Measurements from ENCODE around the gene SEMA6B. TPM values are rescaled to one million over a fixed set of nuclear protein-coding genes. Genes with fewer than 3 reads are reported as not detected.

SEMA6B gene
- total RNA-seq, 4 donors from 2014 or later, result 3.7 to 22.5 (median 14.2) TPM

DNA sequence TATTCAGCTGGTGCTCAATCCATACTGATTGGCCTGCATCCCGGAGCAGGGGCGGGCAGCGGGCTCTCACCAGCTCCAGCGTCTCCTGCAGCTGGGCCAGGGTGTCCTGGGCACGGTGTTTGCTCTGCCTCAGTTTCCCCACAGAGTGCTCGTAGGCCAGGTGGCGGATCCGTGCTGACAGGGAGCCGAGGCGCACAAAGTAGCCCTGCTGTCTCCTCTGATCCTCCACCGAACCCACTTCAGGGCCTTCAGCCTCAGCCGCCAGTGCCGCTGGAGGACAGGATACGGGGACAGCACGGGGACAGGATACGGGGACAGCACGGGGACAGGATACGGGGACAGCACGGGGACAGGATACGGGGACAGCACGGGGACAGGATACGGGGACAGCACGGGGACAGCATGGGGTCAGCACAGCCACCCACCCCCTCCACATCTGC lies 33.9 kb downstream of the SEMA6B start:
- no peak overlapping the region for H3K27ac ChIP-seq (replicated peaks in 1 of 4)
- no peaks in the 10 kb centered on the region for H3K27me3 ChIP-seq
- peaks cover 0 to 4% (median 0%) of the 10 kb centered on the region in 4 donors for H3K36me3 ChIP-seq
- TF ChIP-seq EP300 (IDR thresholded peaks at IDR 0.05) (no peak), POLR2A (IDR thresholded peaks at IDR 0.05; ENCODE audit: low read depth) (no peak), POLR2AphosphoS5 (IDR thresholded peaks at IDR 0.05) (no peak)
- TF ChIP-seq, protein P1, sequence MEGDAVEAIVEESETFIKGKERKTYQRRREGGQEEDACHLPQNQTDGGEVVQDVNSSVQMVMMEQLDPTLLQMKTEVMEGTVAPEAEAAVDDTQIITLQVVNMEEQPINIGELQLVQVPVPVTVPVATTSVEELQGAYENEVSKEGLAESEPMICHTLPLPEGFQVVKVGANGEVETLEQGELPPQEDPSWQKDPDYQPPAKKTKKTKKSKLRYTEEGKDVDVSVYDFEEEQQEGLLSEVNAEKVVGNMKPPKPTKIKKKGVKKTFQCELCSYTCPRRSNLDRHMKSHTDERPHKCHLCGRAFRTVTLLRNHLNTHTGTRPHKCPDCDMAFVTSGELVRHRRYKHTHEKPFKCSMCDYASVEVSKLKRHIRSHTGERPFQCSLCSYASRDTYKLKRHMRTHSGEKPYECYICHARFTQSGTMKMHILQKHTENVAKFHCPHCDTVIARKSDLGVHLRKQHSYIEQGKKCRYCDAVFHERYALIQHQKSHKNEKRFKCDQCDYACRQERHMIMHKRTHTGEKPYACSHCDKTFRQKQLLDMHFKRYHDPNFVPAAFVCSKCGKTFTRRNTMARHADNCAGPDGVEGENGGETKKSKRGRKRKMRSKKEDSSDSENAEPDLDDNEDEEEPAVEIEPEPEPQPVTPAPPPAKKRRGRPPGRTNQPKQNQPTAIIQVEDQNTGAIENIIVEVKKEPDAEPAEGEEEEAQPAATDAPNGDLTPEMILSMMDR (IDR thresholded peaks at IDR 0.05), result no peak
- DNase-seq (ENCODE audit: extremely low spot score), result no peak
- intact Hi-C loops (cut with DNase I), result loop anchor here (5.0 kb wide), 1 partner anchor 258 kb away; no protein-coding TSS in a partner anchor
- H3K9me3 ChIP-seq, result no peaks in the 10 kb centered on the region
- H3K4me3 ChIP-seq, result no peak overlapping the region
- H3K4me1 ChIP-seq, result peaks cover 0 to 10% (median 5%) of the 10 kb centered on the region in 4 donors
- WGBS, result 81% methylated on average over 19 of the region's 23 CpGs

DNA sequence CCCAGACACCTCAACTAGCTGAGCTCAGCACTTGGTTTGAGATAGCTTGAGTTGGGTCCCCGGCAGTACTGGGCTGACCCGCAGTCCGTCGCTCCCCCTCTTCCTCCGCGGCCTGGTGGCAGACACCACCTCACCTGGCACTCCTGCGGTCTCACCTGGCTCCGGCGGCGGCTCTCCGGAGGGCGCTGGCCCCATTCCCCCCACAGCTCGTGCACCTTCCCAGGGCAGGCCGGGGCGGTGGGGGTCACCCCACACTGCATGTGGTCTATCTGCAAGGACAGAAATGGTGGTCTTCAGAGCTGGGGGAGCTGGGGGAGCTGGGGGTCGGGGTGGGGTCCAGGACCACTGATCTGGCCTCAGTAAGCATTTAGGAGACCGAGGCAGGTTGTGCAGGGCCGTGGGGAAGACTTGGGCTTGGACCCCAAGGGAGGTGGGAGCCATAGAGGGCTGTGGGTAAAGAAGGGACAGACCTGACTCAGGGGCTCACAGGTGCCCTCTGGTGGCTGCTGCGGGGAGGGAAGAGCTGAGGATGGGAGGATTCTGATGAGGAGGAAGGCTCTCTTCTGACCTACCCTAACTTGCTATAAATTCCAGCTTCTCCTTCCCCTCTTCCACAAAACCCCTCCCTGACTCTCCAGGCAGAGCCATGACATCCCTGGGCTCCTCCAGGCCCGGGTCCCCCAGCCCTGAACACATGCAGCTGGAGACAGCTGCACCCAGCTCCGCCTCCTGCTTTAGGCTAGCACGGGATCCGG lies 34.5 kb downstream of the SEMA6B start:
- no peak overlapping the region for H3K4me3 ChIP-seq
- no peaks in the 10 kb centered on the region for H3K27me3 ChIP-seq
- DNase-seq (ENCODE audit: extremely low spot score), result no peak
- no peaks in the 10 kb centered on the region for H3K9me3 ChIP-seq
- WGBS, result 72% methylated on average over 18 of the region's 23 CpGs
- H3K36me3 ChIP-seq, result peaks cover 0 to 4% (median 0%) of the 10 kb centered on the region in 4 donors
- intact Hi-C loops (cut with DNase I), result loop anchor here (5.0 kb wide), 1 partner anchor 258 kb away; no protein-coding TSS in a partner anchor
- peaks cover 2 to 16% (median 6%) of the 10 kb centered on the region in 4 donors for H3K4me1 ChIP-seq
- H3K27ac ChIP-seq (replicated peaks in 1 of 4), result no peak overlapping the region
- TF ChIP-seq POLR2A (IDR thresholded peaks at IDR 0.05; ENCODE audit: low read depth), result no peak
- no peak for TF ChIP-seq EP300 (IDR thresholded peaks at IDR 0.05)
- TF ChIP-seq, protein P1 (IDR thresholded peaks at IDR 0.05), result peak; percentile 63 to 88 (median 64)
- TF ChIP-seq POLR2AphosphoS5 (IDR thresholded peaks at IDR 0.05), result no peak

DNA sequence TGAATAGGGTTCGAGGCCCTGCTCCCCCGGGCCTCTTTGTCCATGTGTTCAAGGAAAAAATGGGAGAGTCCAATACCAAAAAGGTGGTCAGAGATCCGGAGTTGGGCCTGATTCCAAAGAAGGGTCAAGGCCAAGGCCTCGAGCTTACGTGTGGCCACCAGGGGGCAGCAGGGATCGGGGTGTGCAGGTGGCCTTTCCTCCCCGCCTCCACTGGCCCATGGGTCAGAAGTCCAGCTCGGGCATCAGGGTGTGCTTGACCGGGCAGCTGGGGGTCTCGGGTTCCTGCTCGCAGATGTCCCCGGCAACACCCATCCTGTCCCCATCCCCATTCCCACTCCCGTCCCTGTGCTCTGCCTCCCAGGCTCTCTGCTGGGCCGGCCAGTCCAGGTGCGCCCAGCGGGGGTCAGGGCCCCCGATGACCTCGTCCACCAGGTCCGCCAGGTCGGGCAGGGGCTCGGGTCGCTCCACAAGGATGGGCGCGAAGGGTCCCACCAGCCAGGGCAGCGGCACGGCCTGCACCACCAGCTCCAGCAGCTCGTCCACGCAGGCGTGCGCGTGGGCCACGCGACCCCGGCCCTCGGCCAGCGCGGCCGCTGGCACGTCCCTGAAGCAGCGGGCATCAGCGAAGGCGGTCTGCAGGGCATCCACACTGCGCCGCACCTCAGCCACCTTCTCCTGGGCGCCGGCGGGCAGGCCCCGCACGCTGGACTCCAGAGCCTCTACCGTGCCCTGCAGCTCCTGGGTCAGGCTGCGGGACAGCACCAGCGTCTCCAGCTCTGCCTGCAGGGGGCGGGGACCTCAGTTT lies 36.0 kb downstream of the SEMA6B start:
- no peak for DNase-seq (ENCODE audit: extremely low spot score)
- 35% methylated on average over 11 of the region's 53 CpGs for WGBS

DNA sequence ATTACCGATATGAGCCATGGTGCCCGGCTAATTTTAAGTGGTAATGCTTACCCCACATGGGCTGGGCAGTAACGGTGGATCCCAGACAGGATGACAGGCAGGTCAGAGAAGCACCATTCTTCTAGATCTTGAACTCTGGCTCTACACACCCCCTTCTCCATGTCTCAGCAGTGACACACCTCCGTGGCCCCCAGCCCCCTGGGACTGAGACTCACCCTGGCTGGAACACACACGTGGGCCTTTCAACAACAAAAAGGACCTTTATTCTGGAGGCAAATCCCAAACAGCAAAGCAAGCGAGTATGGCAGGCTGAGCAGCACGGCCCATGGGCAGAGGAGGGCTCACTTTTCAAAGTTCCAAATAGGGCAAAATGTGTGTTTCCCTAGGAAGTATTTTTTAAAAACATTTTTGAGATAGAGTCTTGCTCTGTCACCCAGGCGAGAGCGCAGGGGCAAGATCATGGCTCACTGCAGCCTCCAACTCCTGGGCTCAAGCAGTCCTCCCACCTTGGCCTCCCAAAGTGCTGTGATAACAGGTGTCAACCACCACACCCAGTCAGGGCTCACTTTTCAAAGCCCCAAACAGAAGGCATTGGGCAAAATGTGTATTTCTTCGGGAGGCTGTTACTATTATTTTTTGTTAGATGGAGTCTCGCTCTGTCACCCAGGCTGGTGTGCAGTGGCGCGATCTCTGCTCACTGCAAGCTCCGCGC lies 37.0 kb downstream of the SEMA6B start:
- no peak for DNase-seq (ENCODE audit: extremely low spot score)
- Histone ChIP-seq H3K9me3 (no peaks in the 10 kb centered on the region), H3K36me3 (no peaks in the 10 kb centered on the region), H3K27ac (replicated peaks in 1 of 4) (no peak overlapping the region), H3K4me1 (peaks cover 16 to 34% (median 29%) of the 10 kb centered on the region in 4 donors), H3K27me3 (no peaks in the 10 kb centered on the region), H3K4me3 (no peak overlapping the region)
- WGBS, result 92% methylated on average over 14 of the region's 15 CpGs
- TF ChIP-seq, protein P1 (IDR thresholded peaks at IDR 0.05), result no peak
- TF ChIP-seq POLR2A (IDR thresholded peaks at IDR 0.05; ENCODE audit: low read depth), result no peak
- TF ChIP-seq POLR2AphosphoS5 (IDR thresholded peaks at IDR 0.05), result no peak
- no peak for TF ChIP-seq EP300 (IDR thresholded peaks at IDR 0.05)
- intact Hi-C loops (cut with DNase I), result no loop called here

More for the DNA sequence above, 36.0 kb downstream of the SEMA6B start:
- intact Hi-C loops (cut with DNase I), result no loop called here
- no peaks in the 10 kb centered on the region for H3K27me3 ChIP-seq
- TF ChIP-seq POLR2AphosphoS5 (IDR thresholded peaks at IDR 0.05), result no peak
- TF ChIP-seq, protein P1 (IDR thresholded peaks at IDR 0.05), result peak; percentile 39 to 68 (median 54)
- peaks cover 16 to 31% (median 21%) of the 10 kb centered on the region in 4 donors for H3K4me1 ChIP-seq
- H3K4me3 ChIP-seq, result no peak overlapping the region
- H3K36me3 ChIP-seq, result peaks cover 0 to 1% (median 0%) of the 10 kb centered on the region in 4 donors
- no peaks in the 10 kb centered on the region for H3K9me3 ChIP-seq
- no peak overlapping the region for H3K27ac ChIP-seq (replicated peaks in 1 of 4)

Measured in esophagus muscularis mucosa (tissue), 4 donors.